Spleen (tissue), 11 donors: Measurements from ENCODE around the gene PMF1. TPM values are rescaled to one million over a fixed set of nuclear protein-coding genes. Genes with fewer than 3 reads are reported as not detected.
A peak's percentile ranks its signal among the peaks of the same experiment; 100 is the strongest.

Experiments used
- DNase-seq: peaks from one replicate; pipeline ENCODE4 v3.0.0-alpha.2; 2020
- H3K27ac ChIP-seq, 8 donors: fragments of 200-600 bp; sonication (generic) in 7 of 8; 1 replicate in 4 of 8; 2 replicates in 4 of 8; pipeline versions ENCODE4 v1.5.0 to v1.8.0; 2016 to 2021; ENCODE audit warnings: inconsistent platforms in 4 of 8, mild to moderate bottlenecking in 4 of 8, moderate library complexity in 1 of 8
- H3K27me3 ChIP-seq, 7 donors: fragments of 200-600 bp; sonication (generic) in 6 of 7; replicated peaks in 1 of 7; 1 replicate in 4 of 7; 2 replicates in 3 of 7; pipeline versions ENCODE4 v1.5.0 to v1.8.0; 2016 to 2021; ENCODE audit warnings: inconsistent platforms in 3 of 7, mild to moderate bottlenecking in 1 of 7
- H3K36me3 ChIP-seq, 6 donors: fragments of 200-600 bp; sonication (generic) in 5 of 6; 1 replicate in 4 of 6; 2 replicates in 2 of 6; pipeline versions ENCODE4 v1.5.0 to v1.8.0; 2016 to 2021; ENCODE audit warnings: inconsistent platforms in 2 of 6
- H3K4me1 ChIP-seq, 6 donors: fragments of 200-600 bp; sonication (generic) in 5 of 6; 1 replicate in 3 of 6; 2 replicates in 3 of 6; pipeline versions ENCODE4 v1.5.0 to v1.8.0; 2016 to 2021; ENCODE audit warnings: inconsistent platforms in 3 of 6
- H3K4me3 ChIP-seq, 8 donors: fragments of 200-600 bp; sonication (generic) in 7 of 8; 1 replicate in 4 of 8; 2 replicates in 4 of 8; pipeline versions ENCODE4 v1.5.0 to v1.8.0; 2016 to 2021; ENCODE audit warnings: inconsistent platforms in 4 of 8, mild to moderate bottlenecking in 4 of 8, moderate library complexity in 2 of 8
- H3K9me3 ChIP-seq, 8 donors: fragments of 200-600 bp; sonication (generic) in 7 of 8; 1 replicate in 4 of 8; 2 replicates in 4 of 8; pipeline versions ENCODE4 v1.5.0 to v1.8.0; 2016 to 2021; ENCODE audit warnings: inconsistent platforms in 4 of 8
- POLR2A ChIP-seq, 3 donors: fragments of 450-650 bp; IDR thresholded peaks; one replicate each; pipeline ENCODE4 v1.5.1; 2017; ENCODE audit warnings: antibody characterized with exemption in 3 of 3, mild to moderate bottlenecking in 1 of 3
- POLR2AphosphoS5 ChIP-seq, 3 donors: sonication (generic); formaldehyde crosslinking; IDR thresholded peaks; one replicate each; pipeline ENCODE4 v1.5.1; 2017; ENCODE audit warnings: antibody characterized with exemption in 3 of 3
- WGBS, 5 donors: extraction: QIAGEN DNeasy Blood & Tissue Kit in 3 of 5; methylation state at CpG; one replicate each; pipeline versions ENCODE4 v1.1.5 to v1.1.7; 2013 to 2018; 5-methylcytosine and 5-hydroxymethylcytosine counted together
- intact Hi-C: fragments of 100-400 bp; cut with DNase I; formaldehyde crosslinking; loops from one replicate; pipeline ENCODE4 v1.15.0; 2023; ENCODE audit warnings: low total_unique reads
- polyA plus RNA-seq, 3 donors: library from polyadenylated mRNA; stranded (reverse); fragments of 200-250 nt; gene quantifications; one replicate each; pipeline ENCODE4 v1.2.1, GENCODE V29; 2013
- total RNA-seq, 7 donors: library from RNA; depleted of rRNA in 3 of 7; stranded (reverse); fragments of >200 nt in 3 of 7; fragmentation: NEBNext Ultra II Directional in 4 of 7; extraction: Animal tissue kit (Norgen Biotek cat#: 25700) in 4 of 7; gene quantifications; one replicate each; pipeline versions ENCODE4 v1.1.0 to v1.2.1, GENCODE V29; 2016 to 2021
- TF ChIP-seq, protein P1 (sequence below), 11 experiments: fragments of 200-600 bp in 7 of 11; fragments of 450-650 bp in 4 of 11; sonication (generic) in 4 of 11; IDR thresholded peaks in 8 of 11; conservative IDR thresholded peaks in 3 of 11; 1 replicate in 7 of 11; 2 replicates in 4 of 11; pipeline versions ENCODE4 v1.4.0 to v1.8.0; 2016 to 2021; ENCODE audit warnings: antibody characterized with exemption in 11 of 11, inconsistent platforms in 4 of 11, mild to moderate bottlenecking in 1 of 11
- donor health status: healthy with polysubstance abuse.
- donor health status: DM: no; HTN: no; CAD: no; lungs with moderate emphysema.
- donor health status: DM: no; HTN: no; CAD: no.
- donor health status: Bipolar disorder and iron deficiency.
- donor health status: healthy.
- donor health status: DM: no; HTN: no; CAD: no.
- donor health status: DM: yes; HTN: yes; CAD: no.

The PMF1 gene
- total and polyA plus RNA-seq, 10 donors: 43.8 to 97.6 (median 60.4) TPM

DNA sequence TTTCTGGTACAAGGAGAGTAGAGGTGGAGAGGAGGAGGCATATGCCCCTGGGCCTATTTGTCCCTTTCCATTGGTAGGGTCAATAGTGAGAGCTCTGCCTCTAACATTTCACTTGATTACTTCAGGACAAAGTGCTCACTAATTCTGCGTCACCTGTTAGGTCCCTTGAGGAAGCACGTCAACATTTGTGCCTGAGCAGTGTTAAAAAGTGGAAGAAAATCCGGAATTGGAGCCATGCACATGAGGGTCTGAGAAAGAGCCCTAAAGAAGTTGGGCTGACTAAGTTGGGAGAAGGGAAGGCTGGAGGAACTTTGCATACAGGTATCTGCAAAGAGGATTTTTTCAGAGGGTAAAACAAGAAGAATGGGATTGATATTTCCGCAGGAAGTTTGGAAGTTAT lies 17.0 kb upstream of the PMF1 start:
- H3K27me3 ChIP-seq: no peaks in the 10 kb centered on the region
- H3K9me3 ChIP-seq: no peaks in the 10 kb centered on the region
- DNase-seq: no peak
- intact Hi-C loops: no loop called here
- peaks cover 0 to 54% (median 21%) of the 10 kb centered on the region in 6 donors for H3K36me3 ChIP-seq
- H3K4me1 ChIP-seq: peaks cover 11 to 86% (median 61%) of the 10 kb centered on the region in 6 donors
- H3K4me3 ChIP-seq: no peak overlapping the region
- WGBS, 5 donors: 75 to 81% (median 77%) methylated on average over 4 of the region's 4 CpGs
- TF ChIP-seq, protein P1, sequence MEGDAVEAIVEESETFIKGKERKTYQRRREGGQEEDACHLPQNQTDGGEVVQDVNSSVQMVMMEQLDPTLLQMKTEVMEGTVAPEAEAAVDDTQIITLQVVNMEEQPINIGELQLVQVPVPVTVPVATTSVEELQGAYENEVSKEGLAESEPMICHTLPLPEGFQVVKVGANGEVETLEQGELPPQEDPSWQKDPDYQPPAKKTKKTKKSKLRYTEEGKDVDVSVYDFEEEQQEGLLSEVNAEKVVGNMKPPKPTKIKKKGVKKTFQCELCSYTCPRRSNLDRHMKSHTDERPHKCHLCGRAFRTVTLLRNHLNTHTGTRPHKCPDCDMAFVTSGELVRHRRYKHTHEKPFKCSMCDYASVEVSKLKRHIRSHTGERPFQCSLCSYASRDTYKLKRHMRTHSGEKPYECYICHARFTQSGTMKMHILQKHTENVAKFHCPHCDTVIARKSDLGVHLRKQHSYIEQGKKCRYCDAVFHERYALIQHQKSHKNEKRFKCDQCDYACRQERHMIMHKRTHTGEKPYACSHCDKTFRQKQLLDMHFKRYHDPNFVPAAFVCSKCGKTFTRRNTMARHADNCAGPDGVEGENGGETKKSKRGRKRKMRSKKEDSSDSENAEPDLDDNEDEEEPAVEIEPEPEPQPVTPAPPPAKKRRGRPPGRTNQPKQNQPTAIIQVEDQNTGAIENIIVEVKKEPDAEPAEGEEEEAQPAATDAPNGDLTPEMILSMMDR (IDR thresholded peaks at IDR 0.05 in 8 of 11, conservative IDR thresholded peaks at IDR 0.05 in 3 of 11): no peak
- TF ChIP-seq POLR2AphosphoS5 (IDR thresholded peaks at IDR 0.05) (no peak), POLR2A (IDR thresholded peaks at IDR 0.05) (no peak)
- peak overlapping the region in 1 of 8 donors; percentile 1 for H3K27ac ChIP-seq

DNA sequence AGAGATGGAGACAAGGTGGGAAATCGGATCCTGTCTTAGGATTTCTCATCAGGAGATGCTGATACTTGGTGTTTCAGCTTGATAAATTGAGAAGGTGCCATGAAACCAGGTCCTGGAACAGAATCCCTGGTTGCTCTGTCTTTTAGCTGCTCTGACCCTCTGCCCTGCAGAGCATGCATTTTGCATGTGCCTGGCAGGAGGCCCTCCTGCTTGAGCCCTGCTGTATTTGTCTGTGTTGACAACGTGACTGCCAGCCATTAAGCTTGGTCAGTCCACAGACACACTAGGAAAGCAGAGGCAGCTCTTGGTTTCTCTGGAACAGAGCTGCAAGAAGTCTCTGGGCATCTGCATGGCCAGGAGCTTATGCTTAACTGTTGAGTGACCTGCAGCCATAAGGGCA lies 16.4 kb upstream of the PMF1 start:
- H3K27me3 ChIP-seq: no peaks in the 10 kb centered on the region

DNA sequence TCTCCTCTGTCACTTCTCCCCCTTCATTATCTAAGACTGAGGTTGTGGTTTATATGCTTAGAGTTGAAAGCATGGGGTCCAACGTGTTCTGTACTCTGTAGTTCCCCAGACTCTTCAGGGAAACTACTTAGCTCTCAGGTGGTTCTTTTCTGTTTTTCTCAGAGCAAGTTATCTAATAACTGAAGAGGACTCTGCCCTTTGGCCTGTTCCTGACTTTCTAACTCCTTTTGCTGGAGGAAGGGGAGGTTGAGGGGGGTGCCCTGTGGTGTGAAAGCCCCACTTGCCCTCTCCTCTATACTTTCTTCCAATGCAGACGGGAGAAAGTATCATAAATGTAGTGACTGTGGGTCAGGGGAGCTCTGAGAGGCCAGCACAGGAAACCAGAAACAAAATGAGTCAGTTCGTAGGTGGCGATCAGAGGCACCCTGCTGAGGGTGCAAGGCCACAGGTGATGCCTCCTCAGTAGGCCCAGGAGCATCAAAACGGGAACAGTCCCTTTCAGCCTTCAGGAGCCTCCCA lies 13.9 kb upstream of the PMF1 start:
- intact Hi-C loops: no loop called here
- H3K27me3 ChIP-seq: no peaks in the 10 kb centered on the region
- no peaks in the 10 kb centered on the region for H3K9me3 ChIP-seq
- H3K4me3 ChIP-seq: no peak overlapping the region
- H3K4me1 ChIP-seq: peaks cover 7 to 98% (median 72%) of the 10 kb centered on the region in 6 donors
- peaks cover 0 to 84% (median 29%) of the 10 kb centered on the region in 6 donors for H3K36me3 ChIP-seq
- TF ChIP-seq, protein P1 (IDR thresholded peaks at IDR 0.05 in 8 of 11, conservative IDR thresholded peaks at IDR 0.05 in 3 of 11): no peak
- TF ChIP-seq POLR2A (IDR thresholded peaks at IDR 0.05) (no peak), POLR2AphosphoS5 (IDR thresholded peaks at IDR 0.05) (no peak)
- no peak for DNase-seq
- 55 to 69% (median 60%) methylated on average over 5 of the region's 5 CpGs for WGBS, 5 donors
- peak overlapping the region in 2 of 8 donors; percentile 38 to 80 for H3K27ac ChIP-seq

More for the DNA sequence above, 16.4 kb upstream of the PMF1 start:
- WGBS, 5 donors: 63 to 89% (median 82%) methylated on average over 2 of the region's 2 CpGs
- TF ChIP-seq POLR2AphosphoS5 (IDR thresholded peaks at IDR 0.05) (no peak), POLR2A (IDR thresholded peaks at IDR 0.05) (no peak)
- TF ChIP-seq, protein P1 (IDR thresholded peaks at IDR 0.05 in 8 of 11, conservative IDR thresholded peaks at IDR 0.05 in 3 of 11): no peak
- no peaks in the 10 kb centered on the region for H3K9me3 ChIP-seq
- intact Hi-C loops: no loop called here
- DNase-seq: no peak
- H3K27ac ChIP-seq: no peak overlapping the region
- H3K36me3 ChIP-seq: peaks cover 0 to 60% (median 24%) of the 10 kb centered on the region in 6 donors
- no peak overlapping the region for H3K4me3 ChIP-seq
- H3K4me1 ChIP-seq: peaks cover 11 to 92% (median 66%) of the 10 kb centered on the region in 6 donors

DNA sequence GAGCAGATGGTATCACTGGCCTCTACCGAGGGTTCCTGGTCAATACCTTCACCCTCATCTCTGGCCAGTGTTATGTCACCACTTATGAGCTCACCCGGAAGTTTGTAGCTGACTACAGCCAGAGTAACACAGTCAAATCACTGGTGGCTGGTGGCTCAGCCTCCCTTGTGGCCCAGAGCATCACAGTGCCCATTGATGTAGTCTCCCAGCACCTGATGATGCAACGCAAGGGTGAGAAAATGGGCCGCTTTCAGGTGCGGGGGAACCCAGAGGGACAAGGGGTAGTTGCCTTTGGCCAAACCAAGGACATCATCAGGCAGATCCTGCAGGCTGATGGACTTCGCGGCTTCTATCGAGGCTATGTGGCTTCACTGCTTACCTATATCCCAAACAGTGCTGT lies 12.8 kb upstream of the PMF1 start:
- no peaks in the 10 kb centered on the region for H3K9me3 ChIP-seq
- no peak overlapping the region for H3K4me3 ChIP-seq
- TF ChIP-seq POLR2AphosphoS5 (IDR thresholded peaks at IDR 0.05): no peak
- no peak for TF ChIP-seq POLR2A (IDR thresholded peaks at IDR 0.05)
- TF ChIP-seq, protein P1 (IDR thresholded peaks at IDR 0.05 in 8 of 11, conservative IDR thresholded peaks at IDR 0.05 in 3 of 11): no peak
- no peaks in the 10 kb centered on the region for H3K27me3 ChIP-seq
- DNase-seq: no peak
- H3K4me1 ChIP-seq: peaks cover 5 to 95% (median 65%) of the 10 kb centered on the region in 6 donors
- peak overlapping the region in 1 of 8 donors; percentile 80 for H3K27ac ChIP-seq
- 87 to 95% (median 94%) methylated on average over 5 to 8 of the region's 8 CpGs for WGBS, 5 donors
- peaks cover 0 to 95% (median 29%) of the 10 kb centered on the region in 6 donors for H3K36me3 ChIP-seq
- intact Hi-C loops: no loop called here
